Activated T-helper 2 cell treated with anti-CD3 and anti-CD28 coated beads, Interferon-gamma antibody, Interleukin-2, Interleukin-4, amounts not matched to agents 10 μg/mL and 5 μg/mL and 100 μg/mL, durations not matched to agents 14 hours and 24 hours and 36 hours (primary cell): ENCODE data around the gene SLC6A11. TPM values are rescaled to one million over a fixed set of nuclear protein-coding genes. Genes with fewer than 3 reads are reported as not detected.

Experiments
- DNase-seq: peaks from one replicate; pipeline ENCODE4 v3.0.0; 2021; ENCODE audit warnings: low spot score
- H3K27ac Mint-ChIP-seq: one replicate; pipeline ENCODE4 v1.8.0; 2021; ENCODE audit warnings: mixed read lengths
- H3K27me3 Mint-ChIP-seq: one replicate; pipeline ENCODE4 v1.8.0; 2021; ENCODE audit warnings: low read depth, mixed read lengths
- H3K36me3 Mint-ChIP-seq: one replicate; pipeline ENCODE4 v1.8.0; 2021; ENCODE audit warnings: low read depth, mixed read lengths
- H3K4me1 Mint-ChIP-seq: one replicate; pipeline ENCODE4 v1.8.0; 2021; ENCODE audit warnings: low read depth, mixed read lengths
- H3K4me3 Mint-ChIP-seq: one replicate; pipeline ENCODE4 v1.8.0; 2021; ENCODE audit warnings: low read depth, mild to moderate bottlenecking, moderate library complexity, mixed read lengths
- H3K9me3 Mint-ChIP-seq: one replicate; pipeline ENCODE4 v1.8.0; 2021; ENCODE audit warnings: mixed read lengths
- intact Hi-C: fragments of 100-400 bp; cut with micrococcal nuclease; formaldehyde crosslinking; loops from one replicate; pipeline ENCODE4 v1.15.1; 2023
- total RNA-seq: library from RNA; stranded (reverse); gene quantifications from 2 replicates; pipeline ENCODE4 v1.2.3, GENCODE V29; 2022

Gene SLC6A11
- total RNA-seq, 1 donor from 2014 or later, result not detected

- Mint-ChIP-seq H3K4me1 (no peaks in the 10 kb centered on the region), H3K36me3 (no peaks in the 10 kb centered on the region), H3K9me3 (no peaks in the 10 kb centered on the region), H3K4me3 (no peak overlapping the region), H3K27me3 (no peaks in the 10 kb centered on the region), H3K27ac (no peak overlapping the region)
- intact Hi-C loops, result no loop called here
- no peak for DNase-seq
These were observed 152.4 kb downstream of the SLC6A11 start for GRCh38 chr3:10968401-10968800.

- H3K4me1 Mint-ChIP-seq, result no peaks in the 10 kb centered on the region
- H3K4me3 Mint-ChIP-seq, result no peak overlapping the region
- H3K27ac Mint-ChIP-seq, result no peak overlapping the region
- no peaks in the 10 kb centered on the region for H3K27me3 Mint-ChIP-seq
- intact Hi-C loops, result no loop called here
- H3K36me3 Mint-ChIP-seq, result no peaks in the 10 kb centered on the region
- no peaks in the 10 kb centered on the region for H3K9me3 Mint-ChIP-seq
- no peak for DNase-seq
These were observed 154.4 kb downstream of the SLC6A11 start for GRCh38 chr3:10970306-10970960.

GRCh38 chr3:10972072-10972782 lies 156.2 kb downstream of the SLC6A11 start:
- H3K36me3 Mint-ChIP-seq, result no peaks in the 10 kb centered on the region
- no peaks in the 10 kb centered on the region for H3K27me3 Mint-ChIP-seq
- no peak overlapping the region for H3K4me3 Mint-ChIP-seq
- intact Hi-C loops, result no loop called here
- H3K4me1 Mint-ChIP-seq, result no peaks in the 10 kb centered on the region
- no peak overlapping the region for H3K27ac Mint-ChIP-seq
- H3K9me3 Mint-ChIP-seq, result no peaks in the 10 kb centered on the region
- DNase-seq, result no peak

- no peaks in the 10 kb centered on the region for H3K27me3 Mint-ChIP-seq
- H3K4me1 Mint-ChIP-seq, result no peaks in the 10 kb centered on the region
- H3K9me3 Mint-ChIP-seq, result no peaks in the 10 kb centered on the region
- no peaks in the 10 kb centered on the region for H3K36me3 Mint-ChIP-seq
- no peak for DNase-seq
- no peak overlapping the region for H3K4me3 Mint-ChIP-seq
- H3K27ac Mint-ChIP-seq, result no peak overlapping the region
- intact Hi-C loops, result no loop called here
These were observed 157.1 kb downstream of the SLC6A11 start for GRCh38 chr3:10973046-10973595.

- Mint-ChIP-seq H3K4me1 (no peaks in the 10 kb centered on the region), H3K36me3 (no peaks in the 10 kb centered on the region)
These were observed 158.1 kb downstream of the SLC6A11 start for GRCh38 chr3:10974131-10974530.

GRCh38 chr3:10974746-10975375 lies 158.8 kb downstream of the SLC6A11 start:
- no peaks in the 10 kb centered on the region for H3K4me1 Mint-ChIP-seq
- H3K9me3 Mint-ChIP-seq, result no peaks in the 10 kb centered on the region
- no peak overlapping the region for H3K27ac Mint-ChIP-seq
- no peak overlapping the region for H3K4me3 Mint-ChIP-seq
- H3K36me3 Mint-ChIP-seq, result no peaks in the 10 kb centered on the region
- intact Hi-C loops, result no loop called here
- no peaks in the 10 kb centered on the region for H3K27me3 Mint-ChIP-seq
- DNase-seq, result no peak

More at GRCh38 chr3:10974131-10974530, 158.1 kb downstream of the SLC6A11 start:
- no peaks in the 10 kb centered on the region for H3K9me3 Mint-ChIP-seq
- intact Hi-C loops, result no loop called here
- H3K27me3 Mint-ChIP-seq, result no peaks in the 10 kb centered on the region
- DNase-seq, result no peak
- no peak overlapping the region for H3K4me3 Mint-ChIP-seq
- H3K27ac Mint-ChIP-seq, result no peak overlapping the region

- DNase-seq, result no peak
- H3K9me3 Mint-ChIP-seq, result no peaks in the 10 kb centered on the region
- H3K4me3 Mint-ChIP-seq, result no peak overlapping the region
- H3K27ac Mint-ChIP-seq, result no peak overlapping the region
- H3K36me3 Mint-ChIP-seq, result no peaks in the 10 kb centered on the region
- no peaks in the 10 kb centered on the region for H3K27me3 Mint-ChIP-seq
- no peaks in the 10 kb centered on the region for H3K4me1 Mint-ChIP-seq
- intact Hi-C loops, result no loop called here
These were observed 159.7 kb downstream of the SLC6A11 start for GRCh38 chr3:10975695-10976234.

GRCh38 chr3:10976770-10977169 lies 160.7 kb downstream of the SLC6A11 start:
- Mint-ChIP-seq H3K27me3 (no peaks in the 10 kb centered on the region), H3K4me3 (no peak overlapping the region), H3K27ac (no peak overlapping the region), H3K36me3 (no peaks in the 10 kb centered on the region), H3K9me3 (no peaks in the 10 kb centered on the region), H3K4me1 (no peaks in the 10 kb centered on the region)
- DNase-seq, result no peak
- intact Hi-C loops, result no loop called here

GRCh38 chr3:10977892-10978510 lies 162.0 kb downstream of the SLC6A11 start:
- H3K36me3 Mint-ChIP-seq, result no peaks in the 10 kb centered on the region
- intact Hi-C loops, result no loop called here
- no peaks in the 10 kb centered on the region for H3K4me1 Mint-ChIP-seq
- H3K9me3 Mint-ChIP-seq, result no peaks in the 10 kb centered on the region
- H3K27me3 Mint-ChIP-seq, result peaks cover under 1% of the 10 kb centered on the region
- H3K4me3 Mint-ChIP-seq, result no peak overlapping the region
- DNase-seq, result no peak
- H3K27ac Mint-ChIP-seq, result no peak overlapping the region

- Mint-ChIP-seq H3K27ac (no peak overlapping the region), H3K27me3 (peaks cover 1% of the 10 kb centered on the region), H3K4me1 (no peaks in the 10 kb centered on the region), H3K9me3 (no peaks in the 10 kb centered on the region), H3K4me3 (no peak overlapping the region), H3K36me3 (no peaks in the 10 kb centered on the region)
- no peak for DNase-seq
- intact Hi-C loops, result no loop called here
These were observed 162.9 kb downstream of the SLC6A11 start for GRCh38 chr3:10978956-10979355.

- intact Hi-C loops, result no loop called here
- no peak overlapping the region for H3K27ac Mint-ChIP-seq
- no peak overlapping the region for H3K4me3 Mint-ChIP-seq
- no peak for DNase-seq
- peaks cover 3% of the 10 kb centered on the region for H3K27me3 Mint-ChIP-seq
- no peaks in the 10 kb centered on the region for H3K9me3 Mint-ChIP-seq
- no peaks in the 10 kb centered on the region for H3K4me1 Mint-ChIP-seq
- H3K36me3 Mint-ChIP-seq, result no peaks in the 10 kb centered on the region
These were observed 164.3 kb downstream of the SLC6A11 start for GRCh38 chr3:10980312-10980711.

GRCh38 chr3:10981031-10981430 lies 165.0 kb downstream of the SLC6A11 start:
- no peak overlapping the region for H3K27ac Mint-ChIP-seq
- DNase-seq, result no peak
- intact Hi-C loops, result no loop called here
- no peaks in the 10 kb centered on the region for H3K36me3 Mint-ChIP-seq
- H3K4me3 Mint-ChIP-seq, result no peak overlapping the region
- H3K9me3 Mint-ChIP-seq, result no peaks in the 10 kb centered on the region
- H3K4me1 Mint-ChIP-seq, result no peaks in the 10 kb centered on the region
- peaks cover 8% of the 10 kb centered on the region for H3K27me3 Mint-ChIP-seq
